ENCODE results near the gene ZG16. TPM values are rescaled to one million over a fixed set of nuclear protein-coding genes. Genes with fewer than 3 reads are reported as not detected.

ZG16 gene
- total and polyA plus RNA-seq, 4 donors = 0.19 to 2.8 (median 1.7) TPM

DNA sequence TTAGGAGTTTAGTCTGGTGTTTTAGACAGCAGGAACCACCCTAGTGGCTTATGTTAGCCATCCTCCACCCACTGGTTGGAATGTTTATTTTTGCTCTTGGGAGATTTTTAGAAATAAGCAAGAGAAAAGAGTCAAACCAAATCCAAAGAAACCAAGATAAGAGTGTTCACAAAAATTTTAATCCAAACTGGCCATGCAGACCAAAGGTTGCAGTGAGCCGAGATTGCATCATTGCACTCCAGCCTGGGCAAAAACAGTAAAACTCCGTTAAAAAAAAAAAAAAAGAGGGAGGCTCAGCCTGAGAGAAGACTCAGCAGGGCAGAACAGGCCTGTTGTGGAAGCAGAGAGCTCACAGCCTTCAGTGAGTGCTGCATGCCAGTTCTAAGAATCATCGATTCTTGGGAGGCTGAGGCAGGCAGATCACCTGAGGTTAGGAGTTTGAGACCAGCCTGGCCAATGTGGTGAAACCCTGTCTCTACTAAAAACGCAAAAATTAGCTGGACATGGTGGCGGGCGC lies 20.0 kb upstream of the ZG16 start:
- Histone ChIP-seq H3K9ac (ENCODE audit: low read depth in 1 of 2, low read length in 2 of 2) (no peak overlapping the region), H3K4me1 (ENCODE audit: control insufficient read depth in 4 of 4, insufficient read depth in 4 of 4, low read length in 3 of 4) (peaks cover 6 to 50% (median 35%) of the 10 kb centered on the region in 4 donors), H3K9me3 (ENCODE audit: control insufficient read depth in 4 of 4, low read length in 3 of 4) (no peaks in the 10 kb centered on the region), H3K4me3 (ENCODE audit: low read depth in 1 of 3, low read length in 3 of 3) (no peak overlapping the region), H3K27me3 (ENCODE audit: control insufficient read depth in 4 of 4, insufficient read depth in 4 of 4, low read length in 3 of 4) (no peaks in the 10 kb centered on the region), H3K27ac (ENCODE audit: low read depth in 1 of 2, low read length in 2 of 2) (peak overlapping the region; percentile 38 to 69), H3K36me3 (ENCODE audit: control insufficient read depth in 4 of 4, insufficient read depth in 3 of 4, low read depth in 1 of 4, low read length in 3 of 4) (no peaks in the 10 kb centered on the region)
- TF ChIP-seq NR2F2 (IDR thresholded peaks at IDR 0.05) (no peak), JUND (IDR thresholded peaks at IDR 0.05) (peak in 1 of 2 donors; percentile 81), HNF4G (IDR thresholded peaks at IDR 0.05) (peak; percentile 45), HNF4A (conservative IDR thresholded peaks at IDR 0.05) (peak; percentile 81 to 89), EGR1 (IDR thresholded peaks at IDR 0.05; ENCODE audit: low read depth in 2 of 2) (no peak), GABPA (IDR thresholded peaks at IDR 0.05 in 1 of 2, conservative IDR thresholded peaks at IDR 0.05 in 1 of 2) (peak in 1 of 2 donors; percentile 35), RAD21 (IDR thresholded peaks at IDR 0.05) (peak; percentile 23 to 32), SP1 (IDR thresholded peaks at IDR 0.05) (peak; percentile 84), RXRA (IDR thresholded peaks at IDR 0.05) (peak; percentile 78 to 86), ATF3 (IDR thresholded peaks at IDR 0.05) (peak; percentile 92), REST (IDR thresholded peaks at IDR 0.05) (peak; percentile 67), YY1 (IDR thresholded peaks at IDR 0.05) (peak; percentile 66), FOXA1 (IDR thresholded peaks at IDR 0.05) (no peak)
- TF ChIP-seq, protein P1, sequence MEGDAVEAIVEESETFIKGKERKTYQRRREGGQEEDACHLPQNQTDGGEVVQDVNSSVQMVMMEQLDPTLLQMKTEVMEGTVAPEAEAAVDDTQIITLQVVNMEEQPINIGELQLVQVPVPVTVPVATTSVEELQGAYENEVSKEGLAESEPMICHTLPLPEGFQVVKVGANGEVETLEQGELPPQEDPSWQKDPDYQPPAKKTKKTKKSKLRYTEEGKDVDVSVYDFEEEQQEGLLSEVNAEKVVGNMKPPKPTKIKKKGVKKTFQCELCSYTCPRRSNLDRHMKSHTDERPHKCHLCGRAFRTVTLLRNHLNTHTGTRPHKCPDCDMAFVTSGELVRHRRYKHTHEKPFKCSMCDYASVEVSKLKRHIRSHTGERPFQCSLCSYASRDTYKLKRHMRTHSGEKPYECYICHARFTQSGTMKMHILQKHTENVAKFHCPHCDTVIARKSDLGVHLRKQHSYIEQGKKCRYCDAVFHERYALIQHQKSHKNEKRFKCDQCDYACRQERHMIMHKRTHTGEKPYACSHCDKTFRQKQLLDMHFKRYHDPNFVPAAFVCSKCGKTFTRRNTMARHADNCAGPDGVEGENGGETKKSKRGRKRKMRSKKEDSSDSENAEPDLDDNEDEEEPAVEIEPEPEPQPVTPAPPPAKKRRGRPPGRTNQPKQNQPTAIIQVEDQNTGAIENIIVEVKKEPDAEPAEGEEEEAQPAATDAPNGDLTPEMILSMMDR (IDR thresholded peaks at IDR 0.05; ENCODE audit: low read depth, low read length, missing input control) = peak; percentile 32
- TF ChIP-seq, protein P2, sequence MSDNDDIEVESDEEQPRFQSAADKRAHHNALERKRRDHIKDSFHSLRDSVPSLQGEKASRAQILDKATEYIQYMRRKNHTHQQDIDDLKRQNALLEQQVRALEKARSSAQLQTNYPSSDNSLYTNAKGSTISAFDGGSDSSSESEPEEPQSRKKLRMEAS (IDR thresholded peaks at IDR 0.05) = peak; percentile 58
- DNase-seq (ENCODE audit: low spot score) = no peak
- 49% methylated on average over 6 of the region's 6 CpGs for WGBS

GRCh38 chr16:29760567-29761279 lies 17.3 kb upstream of the ZG16 start:
- peak overlapping the region in 2 of 3 donors; percentile 32 to 43 for H3K4me3 ChIP-seq (ENCODE audit: low read depth in 1 of 3, low read length in 3 of 3)

More at GRCh38 chr16:29760567-29761279, 17.3 kb upstream of the ZG16 start:
- Histone ChIP-seq H3K27me3 (ENCODE audit: control insufficient read depth in 4 of 4, insufficient read depth in 4 of 4, low read length in 3 of 4) (no peaks in the 10 kb centered on the region), H3K9ac (ENCODE audit: low read depth in 1 of 2, low read length in 2 of 2) (peak overlapping the region in 1 of 2 donors; percentile 25), H3K4me1 (ENCODE audit: control insufficient read depth in 4 of 4, insufficient read depth in 4 of 4, low read length in 3 of 4) (peaks cover 8 to 58% (median 46%) of the 10 kb centered on the region in 4 donors), H3K36me3 (ENCODE audit: control insufficient read depth in 4 of 4, insufficient read depth in 3 of 4, low read depth in 1 of 4, low read length in 3 of 4) (no peaks in the 10 kb centered on the region), H3K9me3 (ENCODE audit: control insufficient read depth in 4 of 4, low read length in 3 of 4) (no peaks in the 10 kb centered on the region), H3K27ac (ENCODE audit: low read depth in 1 of 2, low read length in 2 of 2) (peak overlapping the region; percentile 61 to 81)
- 34% methylated on average over 9 of the region's 9 CpGs for WGBS
- no peak for DNase-seq (ENCODE audit: low spot score)
- peak; percentile 33 to 49 for TF ChIP-seq RXRA (IDR thresholded peaks at IDR 0.05)
- TF ChIP-seq HNF4A (conservative IDR thresholded peaks at IDR 0.05) = peak; percentile 80 to 88
- TF ChIP-seq, protein P1 (IDR thresholded peaks at IDR 0.05; ENCODE audit: low read depth, low read length, missing input control) = no peak
- TF ChIP-seq ZBTB33 (IDR thresholded peaks at IDR 0.05) = no peak
- no peak for TF ChIP-seq RAD21 (IDR thresholded peaks at IDR 0.05)
- TF ChIP-seq SP1 (IDR thresholded peaks at IDR 0.05) = peak; percentile 61
- TF ChIP-seq, protein P2 (IDR thresholded peaks at IDR 0.05) = no peak
- TF ChIP-seq HNF4G (IDR thresholded peaks at IDR 0.05) = peak; percentile 46

Data from liver (tissue), 9 donors.